Measurements from ENCODE around the gene GCM1.
"Not testable (repeated sequence)": the region's sequence is repeated elsewhere in the genome, so short reads cannot be mapped to it uniquely, and the experiment has no call there.

The GCM1 gene

GRCh38 chr6:53148684-53149083, at the start of gene GCM1:
Gene GCM1 (minus strand): TSS chr6:53148841. CDS start chr6:53145632, 3,209 bp downstream.
- DNase-seq (ENCODE audit: low read depth in 2 of 2) = no peak

GRCh38 chr6:53197553-53197952, 48.9 kb upstream of the GCM1 start:
- no peak for DNase-seq (ENCODE audit: low read depth in 2 of 2)

GRCh38 chr6:53195048-53195447, 46.4 kb upstream of the GCM1 start:
- DNase-seq (ENCODE audit: low read depth in 2 of 2) = no peak

- no peak for DNase-seq (ENCODE audit: low read depth in 2 of 2)
These were observed 44.1 kb upstream of the GCM1 start for GRCh38 chr6:53192682-53193188.

GRCh38 chr6:53189554-53189953, 40.9 kb upstream of the GCM1 start:
- no peak for DNase-seq (ENCODE audit: low read depth in 2 of 2)

- DNase-seq (ENCODE audit: low read depth in 2 of 2) = no peak
These were observed 40.2 kb upstream of the GCM1 start for GRCh38 chr6:53188833-53189232.

GRCh38 chr6:53180678-53181077, 32.0 kb upstream of the GCM1 start:
- no peak for DNase-seq (ENCODE audit: low read depth in 2 of 2)

GRCh38 chr6:53179961-53180651, 31.5 kb upstream of the GCM1 start:
- no peak for DNase-seq (ENCODE audit: low read depth in 2 of 2)

- DNase-seq (ENCODE audit: low read depth in 2 of 2) = no peak
These were observed 30.3 kb upstream of the GCM1 start for GRCh38 chr6:53178837-53179432.

- no peak for DNase-seq (ENCODE audit: low read depth in 2 of 2)
These were observed 26.4 kb upstream of the GCM1 start for GRCh38 chr6:53175027-53175426.

GRCh38 chr6:53172468-53172803, 23.8 kb upstream of the GCM1 start:
- no peak for DNase-seq (ENCODE audit: low read depth in 2 of 2)

GRCh38 chr6:53171605-53172467, 23.2 kb upstream of the GCM1 start:
- peak; percentile 72 to 76 for DNase-seq (ENCODE audit: low read depth in 2 of 2)

GRCh38 chr6:53168516-53169267, 20.1 kb upstream of the GCM1 start:
- no peak for DNase-seq (ENCODE audit: low read depth in 2 of 2)

GRCh38 chr6:53165293-53165692, 16.7 kb upstream of the GCM1 start:
- DNase-seq (ENCODE audit: low read depth in 2 of 2) = no peak

- DNase-seq (ENCODE audit: low read depth in 2 of 2) = no peak
These were observed 14.0 kb upstream of the GCM1 start for GRCh38 chr6:53162606-53163005.

- DNase-seq (ENCODE audit: low read depth in 2 of 2) = no peak
These were observed 12.9 kb upstream of the GCM1 start for GRCh38 chr6:53161481-53162009.

GRCh38 chr6:53159558-53159957, 10.9 kb upstream of the GCM1 start:
- DNase-seq (ENCODE audit: low read depth in 2 of 2) = no peak

- not testable (repeated sequence) for DNase-seq (ENCODE audit: low read depth in 2 of 2)
These were observed 9.4 kb upstream of the GCM1 start for GRCh38 chr6:53158076-53158475.

- not testable (repeated sequence) for DNase-seq (ENCODE audit: low read depth in 2 of 2)
These were observed 6.6 kb upstream of the GCM1 start for GRCh38 chr6:53155279-53155678.

GRCh38 chr6:53154794-53155193, 6.2 kb upstream of the GCM1 start:
- no peak for DNase-seq (ENCODE audit: low read depth in 2 of 2)

GRCh38 chr6:53154071-53154470, 5.4 kb upstream of the GCM1 start:
- no peak for DNase-seq (ENCODE audit: low read depth in 2 of 2)

- DNase-seq (ENCODE audit: low read depth in 2 of 2) = no peak
These were observed 3.9 kb upstream of the GCM1 start for GRCh38 chr6:53152576-53152975.
